ENCODE data around the gene VDAC1. TPM values are rescaled to one million over a fixed set of nuclear protein-coding genes. Genes with fewer than 3 reads are reported as not detected.

The VDAC1 gene
- total RNA-seq, 1 donor from 2014 or later, result 218 TPM

- TF ChIP-seq, protein P1, sequence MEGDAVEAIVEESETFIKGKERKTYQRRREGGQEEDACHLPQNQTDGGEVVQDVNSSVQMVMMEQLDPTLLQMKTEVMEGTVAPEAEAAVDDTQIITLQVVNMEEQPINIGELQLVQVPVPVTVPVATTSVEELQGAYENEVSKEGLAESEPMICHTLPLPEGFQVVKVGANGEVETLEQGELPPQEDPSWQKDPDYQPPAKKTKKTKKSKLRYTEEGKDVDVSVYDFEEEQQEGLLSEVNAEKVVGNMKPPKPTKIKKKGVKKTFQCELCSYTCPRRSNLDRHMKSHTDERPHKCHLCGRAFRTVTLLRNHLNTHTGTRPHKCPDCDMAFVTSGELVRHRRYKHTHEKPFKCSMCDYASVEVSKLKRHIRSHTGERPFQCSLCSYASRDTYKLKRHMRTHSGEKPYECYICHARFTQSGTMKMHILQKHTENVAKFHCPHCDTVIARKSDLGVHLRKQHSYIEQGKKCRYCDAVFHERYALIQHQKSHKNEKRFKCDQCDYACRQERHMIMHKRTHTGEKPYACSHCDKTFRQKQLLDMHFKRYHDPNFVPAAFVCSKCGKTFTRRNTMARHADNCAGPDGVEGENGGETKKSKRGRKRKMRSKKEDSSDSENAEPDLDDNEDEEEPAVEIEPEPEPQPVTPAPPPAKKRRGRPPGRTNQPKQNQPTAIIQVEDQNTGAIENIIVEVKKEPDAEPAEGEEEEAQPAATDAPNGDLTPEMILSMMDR (conservative IDR thresholded peaks at IDR 0.05), result no peak
- Mint-ChIP-seq H3K9me3 (no peaks in the 10 kb centered on the region), H3K27me3 (ENCODE audit: low read depth) (peaks cover 2% of the 10 kb centered on the region), H3K4me1 (peaks cover 3% of the 10 kb centered on the region), H3K36me3 (ENCODE audit: low read depth) (no peaks in the 10 kb centered on the region), H3K27ac (ENCODE audit: unreplicated experiment) (no peak overlapping the region), H3K4me3 (no peak overlapping the region)
- DNase-seq (ENCODE audit: low read depth, low spot score), result no peak
These were observed 22.5 kb upstream of the VDAC1 start for GRCh38 chr5:134027288-134027615.

GRCh38 chr5:134026521-134027287, 21.9 kb upstream of the VDAC1 start:
- no peaks in the 10 kb centered on the region for H3K9me3 Mint-ChIP-seq
- H3K4me3 Mint-ChIP-seq, result no peak overlapping the region
- no peak for DNase-seq (ENCODE audit: low read depth, low spot score)
- H3K27me3 Mint-ChIP-seq (ENCODE audit: low read depth), result peaks cover 2% of the 10 kb centered on the region
- TF ChIP-seq, protein P1 (conservative IDR thresholded peaks at IDR 0.05), result peak; percentile 63
- no peak overlapping the region for H3K27ac Mint-ChIP-seq (ENCODE audit: unreplicated experiment)
- peaks cover 3% of the 10 kb centered on the region for H3K4me1 Mint-ChIP-seq
- no peaks in the 10 kb centered on the region for H3K36me3 Mint-ChIP-seq (ENCODE audit: low read depth)

DNA sequence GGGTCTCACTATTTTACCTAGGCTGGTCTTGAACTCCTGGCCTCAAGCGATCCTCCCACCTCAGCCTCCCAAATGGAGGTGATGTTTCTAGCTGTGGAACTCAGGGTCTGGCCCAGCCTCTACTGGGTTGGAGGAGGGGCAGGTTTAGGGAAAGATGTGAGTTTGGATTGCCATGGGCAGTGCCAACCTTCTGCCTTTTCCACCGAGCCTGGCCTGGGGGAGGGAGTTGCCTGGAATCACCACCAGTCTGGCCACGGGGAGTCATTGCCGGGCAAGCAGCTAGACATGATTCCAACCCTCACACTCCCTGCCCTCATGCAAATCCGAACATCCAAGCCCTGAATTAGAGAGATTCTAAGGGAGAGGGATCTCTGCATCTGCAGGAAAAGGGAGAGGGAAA, 21.0 kb upstream of the VDAC1 start:
- no peak for DNase-seq (ENCODE audit: low read depth, low spot score)
- Mint-ChIP-seq H3K36me3 (ENCODE audit: low read depth) (no peaks in the 10 kb centered on the region), H3K4me3 (no peak overlapping the region), H3K9me3 (no peaks in the 10 kb centered on the region), H3K4me1 (peaks cover 3% of the 10 kb centered on the region), H3K27me3 (ENCODE audit: low read depth) (peaks cover 2% of the 10 kb centered on the region), H3K27ac (ENCODE audit: unreplicated experiment) (no peak overlapping the region)
- TF ChIP-seq, protein P1 (conservative IDR thresholded peaks at IDR 0.05), result no peak

- TF ChIP-seq, protein P1 (conservative IDR thresholded peaks at IDR 0.05), result no peak
- no peak overlapping the region for H3K27ac Mint-ChIP-seq (ENCODE audit: unreplicated experiment)
These were observed 20.0 kb upstream of the VDAC1 start for GRCh38 chr5:134024811-134025210.

DNA sequence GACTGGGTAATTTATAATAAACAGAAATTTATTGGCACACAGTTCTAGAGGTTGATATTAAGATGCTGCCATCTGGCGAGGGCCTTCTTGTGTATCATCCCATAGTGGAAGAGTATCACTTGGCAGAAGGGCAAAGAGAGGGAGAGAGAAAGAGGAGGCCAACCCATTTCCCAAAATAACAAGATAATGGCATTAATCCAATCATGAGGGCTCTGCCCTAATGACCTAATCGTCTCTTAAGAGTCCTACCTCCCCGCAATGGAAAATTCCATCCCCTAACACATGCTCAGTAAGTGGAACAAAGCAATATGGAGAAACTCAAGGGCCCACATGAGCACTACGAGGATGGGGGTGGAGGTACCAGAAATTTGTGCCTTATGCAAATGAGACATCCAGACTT, 17.6 kb upstream of the VDAC1 start:
- peaks cover 3% of the 10 kb centered on the region for H3K4me1 Mint-ChIP-seq
- no peaks in the 10 kb centered on the region for H3K36me3 Mint-ChIP-seq (ENCODE audit: low read depth)
- no peak overlapping the region for H3K4me3 Mint-ChIP-seq
- H3K27ac Mint-ChIP-seq (ENCODE audit: unreplicated experiment), result no peak overlapping the region
- no peak for DNase-seq (ENCODE audit: low read depth, low spot score)
- peaks cover 2% of the 10 kb centered on the region for H3K27me3 Mint-ChIP-seq (ENCODE audit: low read depth)
- TF ChIP-seq, protein P1 (conservative IDR thresholded peaks at IDR 0.05), result no peak
- H3K9me3 Mint-ChIP-seq, result no peaks in the 10 kb centered on the region

More at GRCh38 chr5:134024811-134025210, 20.0 kb upstream of the VDAC1 start:
- no peaks in the 10 kb centered on the region for H3K36me3 Mint-ChIP-seq (ENCODE audit: low read depth)
- H3K27me3 Mint-ChIP-seq (ENCODE audit: low read depth), result peaks cover 2% of the 10 kb centered on the region
- H3K9me3 Mint-ChIP-seq, result no peaks in the 10 kb centered on the region
- no peak overlapping the region for H3K4me3 Mint-ChIP-seq
- no peak for DNase-seq (ENCODE audit: low read depth, low spot score)
- peaks cover 3% of the 10 kb centered on the region for H3K4me1 Mint-ChIP-seq
